Measurements from ENCODE around the gene TERC. TPM values are rescaled to one million over a fixed set of nuclear protein-coding genes. Genes with fewer than 3 reads are reported as not detected.

TERC gene
- 6.3 TPM for polyA plus RNA-seq (2013, experiment 1 of 2)
- polyA plus RNA-seq (2013, experiment 2 of 2), result 1.9 TPM

DNA sequence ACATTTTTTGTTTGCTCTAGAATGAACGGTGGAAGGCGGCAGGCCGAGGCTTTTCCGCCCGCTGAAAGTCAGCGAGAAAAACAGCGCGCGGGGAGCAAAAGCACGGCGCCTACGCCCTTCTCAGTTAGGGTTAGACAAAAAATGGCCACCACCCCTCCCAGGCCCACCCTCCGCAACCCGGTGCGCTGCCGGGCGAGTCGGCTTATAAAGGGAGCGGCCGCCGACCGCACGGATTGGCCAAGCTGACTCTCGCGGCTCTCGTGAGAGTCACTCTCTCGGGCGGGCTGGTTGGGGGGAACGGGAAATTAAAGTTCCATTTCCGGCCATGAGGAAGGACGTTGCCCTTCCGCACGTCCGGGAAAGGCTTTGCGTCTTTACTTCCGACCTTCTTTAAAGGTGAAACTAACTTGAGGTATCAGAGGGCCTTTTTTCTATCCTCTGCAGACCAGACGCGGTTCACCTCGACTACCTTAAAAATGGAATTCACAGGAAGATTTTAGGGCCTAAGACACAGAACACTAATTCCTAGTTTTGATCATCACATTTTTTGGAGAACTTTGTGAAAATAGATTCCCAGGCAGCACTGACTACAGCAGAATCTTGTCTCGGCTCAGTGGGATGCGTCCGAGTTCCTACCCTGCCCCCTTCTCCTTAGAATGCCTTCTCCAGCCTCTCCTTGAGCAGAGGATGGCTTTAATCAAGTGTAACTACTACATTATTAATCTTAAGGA lies at the start of gene TERC:
TSS of gene TERC (minus strand) at position 179 of the 731 bp plus-strand sequence.
- H3K4me1 ChIP-seq (ENCODE audit: control insufficient read depth, insufficient read depth, low read length, poor library complexity, severe bottlenecking), result no peaks in the 10 kb centered on the region
- WGBS, 2 experiments (ENCODE audit: insufficient coverage in 2 of 2), result 66 to 83% methylated on average over 39 to 40 of the region's 42 CpGs
- no peaks in the 10 kb centered on the region for H3K36me3 ChIP-seq (ENCODE audit: control insufficient read depth, insufficient read depth, low read length)
- H3K9me3 ChIP-seq (ENCODE audit: control insufficient read depth, low read length), result peaks cover 8% of the 10 kb centered on the region
- H3K4me3 ChIP-seq (ENCODE audit: extremely low read depth, insufficient read depth, low read length, poor library complexity, severe bottlenecking), result peak within 1 kb of the TSS; percentile 29
- H3K27ac ChIP-seq (ENCODE audit: low read depth, low read length, severe bottlenecking), result no peak within 1 kb of the TSS

DNA sequence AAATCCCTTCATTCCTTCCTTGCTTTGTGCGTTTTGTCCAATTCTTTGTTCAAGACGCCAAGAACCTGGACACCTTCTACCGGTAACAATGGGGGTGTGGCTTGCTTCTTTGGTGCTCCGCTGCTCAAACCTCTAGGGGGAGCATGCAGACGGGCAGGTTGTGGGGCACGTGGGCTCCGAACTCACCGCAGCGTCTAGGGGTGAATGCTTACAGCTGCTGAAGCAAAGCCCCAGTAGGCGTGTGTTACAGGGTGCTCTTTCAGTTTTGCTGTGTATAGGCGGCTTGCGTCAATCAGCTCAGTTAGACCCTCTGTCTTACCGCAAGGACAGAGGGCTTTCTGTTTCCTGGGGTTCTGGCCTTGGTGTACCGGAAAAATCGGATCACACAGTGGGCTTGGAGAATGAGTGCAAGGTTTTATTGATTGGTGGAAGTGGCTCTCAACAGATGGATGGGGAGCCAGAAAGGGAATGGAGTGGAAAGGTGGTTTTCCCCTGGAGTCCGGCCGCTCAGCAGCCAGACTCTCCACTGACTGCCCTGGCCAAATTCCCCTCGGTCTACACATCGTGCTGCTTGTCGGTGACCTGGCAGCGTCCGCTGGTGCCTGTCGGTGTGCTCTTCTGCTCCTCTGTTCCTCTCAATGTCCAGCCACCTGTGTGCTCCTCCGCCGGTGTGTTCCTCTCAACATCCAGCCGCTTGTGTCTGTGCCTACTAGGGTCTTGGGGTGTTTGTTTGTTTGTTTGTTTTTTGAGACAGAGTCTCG lies 49.1 kb upstream of the TERC start:
- 84 to 87% methylated on average over 22 of the region's 27 CpGs for WGBS, 2 experiments (ENCODE audit: insufficient coverage in 2 of 2)
- Histone ChIP-seq H3K27ac (ENCODE audit: low read depth, low read length, severe bottlenecking) (no peak overlapping the region), H3K4me1 (ENCODE audit: control insufficient read depth, insufficient read depth, low read length, poor library complexity, severe bottlenecking) (peaks cover 14% of the 10 kb centered on the region), H3K4me3 (ENCODE audit: extremely low read depth, insufficient read depth, low read length, poor library complexity, severe bottlenecking) (no peak overlapping the region), H3K36me3 (ENCODE audit: control insufficient read depth, insufficient read depth, low read length) (no peaks in the 10 kb centered on the region), H3K9me3 (ENCODE audit: control insufficient read depth, low read length) (peaks cover 13% of the 10 kb centered on the region)

DNA sequence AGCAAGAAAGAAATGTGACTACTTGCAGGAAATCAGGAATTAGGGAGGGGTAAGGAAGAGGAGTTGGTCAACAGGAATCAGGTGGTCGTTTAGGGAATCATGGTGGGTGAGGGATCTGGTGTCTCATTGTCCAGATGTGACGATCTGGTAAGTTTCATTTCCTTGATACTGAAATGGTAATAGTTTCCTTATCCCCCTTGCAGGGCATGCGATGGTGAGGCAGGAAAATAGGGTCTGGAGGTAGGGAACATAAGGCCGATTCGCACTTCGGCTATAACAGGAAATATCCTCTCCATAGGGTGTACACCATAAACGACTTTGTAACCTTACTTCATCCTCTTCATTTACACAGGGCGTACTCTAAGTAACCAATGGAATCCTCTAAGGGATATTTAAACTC lies 48.4 kb upstream of the TERC start:
- H3K4me3 ChIP-seq (ENCODE audit: extremely low read depth, insufficient read depth, low read length, poor library complexity, severe bottlenecking), result no peak overlapping the region
- H3K27ac ChIP-seq (ENCODE audit: low read depth, low read length, severe bottlenecking), result no peak overlapping the region
- no peaks in the 10 kb centered on the region for H3K36me3 ChIP-seq (ENCODE audit: control insufficient read depth, insufficient read depth, low read length)
- peaks cover 8% of the 10 kb centered on the region for H3K4me1 ChIP-seq (ENCODE audit: control insufficient read depth, insufficient read depth, low read length, poor library complexity, severe bottlenecking)
- H3K9me3 ChIP-seq (ENCODE audit: control insufficient read depth, low read length), result peaks cover 13% of the 10 kb centered on the region
- WGBS, 2 experiments (ENCODE audit: insufficient coverage in 2 of 2), result 78 to 90% methylated on average over 3 to 7 of the region's 8 CpGs

DNA sequence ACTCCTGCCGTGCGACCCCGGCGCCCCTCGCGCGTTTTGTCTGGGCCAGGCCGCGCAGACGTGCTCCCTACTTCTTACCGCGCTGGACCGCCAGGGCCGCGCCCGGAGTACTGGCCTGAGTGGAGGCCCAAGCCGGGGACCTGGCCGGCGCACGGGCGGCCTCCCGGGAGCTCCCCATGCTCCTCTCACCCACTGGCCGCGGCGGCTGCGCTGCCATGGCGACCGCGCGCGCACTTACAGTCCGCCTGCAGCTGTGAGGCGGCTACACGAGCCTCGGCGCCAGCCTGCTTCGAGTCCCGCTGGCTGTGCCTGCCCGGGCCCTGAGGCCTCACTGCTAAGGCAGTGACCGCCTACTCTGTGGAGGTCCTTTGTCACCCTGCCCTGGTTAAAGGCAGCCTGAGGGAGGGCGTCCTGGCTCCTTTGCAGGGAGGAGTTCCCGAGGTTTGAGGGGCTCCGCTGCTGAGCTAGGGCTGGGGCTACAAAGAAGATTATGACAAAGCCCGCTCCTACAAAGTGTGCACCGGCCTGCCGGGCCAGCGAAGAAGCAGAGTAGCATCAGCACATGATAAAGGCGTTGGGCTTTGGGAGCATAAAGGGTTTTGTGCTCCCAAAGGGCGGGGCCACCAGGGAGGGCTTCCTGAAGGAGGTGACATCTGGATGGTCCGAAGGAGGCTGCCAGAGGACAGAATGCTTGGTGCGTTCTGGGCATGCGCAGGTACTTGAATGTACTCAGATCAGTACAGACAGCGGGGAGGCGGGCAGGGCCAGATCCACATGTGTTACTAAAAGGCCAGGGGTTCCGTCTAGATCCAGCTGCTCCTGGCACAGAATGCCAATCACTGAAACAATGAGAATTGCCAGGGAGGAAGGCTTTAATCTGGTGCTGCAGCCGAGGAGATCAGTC lies 47.7 kb upstream of the TERC start, which contains the start of the genes LRRC34 and LRRIQ4:
TSS of gene LRRC34 (minus strand) at position 573 of the 904 bp plus-strand sequence. CDS start at position 217, 356 bp downstream.
TSS of gene LRRIQ4 (plus strand) at position 539 of the 904 bp plus-strand sequence. CDS start 9,052 bp downstream, outside the sequence.
- 23 to 32% methylated on average over 47 to 52 of the region's 56 CpGs for WGBS, 2 experiments (ENCODE audit: insufficient coverage in 2 of 2)
- peaks cover 6% of the 10 kb centered on the region for H3K4me1 ChIP-seq (ENCODE audit: control insufficient read depth, insufficient read depth, low read length, poor library complexity, severe bottlenecking)

DNA sequence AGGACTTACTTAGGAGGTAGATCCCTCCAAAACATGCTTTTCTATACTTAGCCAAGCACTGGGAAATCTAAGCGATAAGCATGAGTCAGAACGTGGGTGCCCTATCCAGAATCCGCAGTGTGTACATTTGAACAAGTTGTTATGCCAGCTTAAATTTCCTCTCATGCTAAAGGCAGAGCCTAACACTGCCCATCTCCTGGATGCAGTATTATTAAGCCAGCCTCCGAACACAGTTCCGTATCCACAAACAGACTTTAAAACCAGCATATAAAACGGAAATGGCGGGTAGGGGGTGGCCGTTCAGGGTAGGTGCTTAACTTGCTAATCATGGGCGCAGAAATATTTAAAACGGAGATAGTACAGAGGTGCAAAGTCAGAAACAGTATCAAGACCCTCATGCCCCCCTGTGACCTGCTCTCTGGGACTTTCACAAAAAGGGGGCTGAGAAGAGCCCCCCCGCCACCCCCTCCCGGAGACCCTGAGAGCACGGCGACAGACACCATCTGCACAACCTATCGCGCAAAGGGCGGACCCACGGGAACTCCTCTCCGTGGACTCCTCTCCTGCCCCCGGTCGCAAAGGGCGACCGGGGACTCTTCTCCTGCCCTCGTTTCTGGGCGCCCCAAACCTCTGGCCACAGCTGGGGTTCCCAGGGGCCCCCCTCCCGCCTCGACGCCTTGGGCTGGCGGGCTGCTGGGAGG lies 46.9 kb upstream of the TERC start:
- Histone ChIP-seq H3K4me1 (ENCODE audit: control insufficient read depth, insufficient read depth, low read length, poor library complexity, severe bottlenecking) (peaks cover 6% of the 10 kb centered on the region), H3K27ac (ENCODE audit: low read depth, low read length, severe bottlenecking) (peak overlapping the region; percentile 62), H3K4me3 (ENCODE audit: extremely low read depth, insufficient read depth, low read length, poor library complexity, severe bottlenecking) (peak overlapping the region; percentile 40), H3K9me3 (ENCODE audit: control insufficient read depth, low read length) (peaks cover 13% of the 10 kb centered on the region), H3K36me3 (ENCODE audit: control insufficient read depth, insufficient read depth, low read length) (no peaks in the 10 kb centered on the region)
- 57 to 65% methylated on average over 19 to 22 of the region's 29 CpGs for WGBS, 2 experiments (ENCODE audit: insufficient coverage in 2 of 2)

More for the DNA sequence above, 47.7 kb upstream of the TERC start, which contains the start of the genes LRRC34 and LRRIQ4:
- Histone ChIP-seq H3K4me3 (ENCODE audit: extremely low read depth, insufficient read depth, low read length, poor library complexity, severe bottlenecking) (peak within 1 kb of the TSS; percentile 40), H3K27ac (ENCODE audit: low read depth, low read length, severe bottlenecking) (peak within 1 kb of the TSS; percentile 62), H3K36me3 (ENCODE audit: control insufficient read depth, insufficient read depth, low read length) (no peaks in the 10 kb centered on the region), H3K9me3 (ENCODE audit: control insufficient read depth, low read length) (peaks cover 13% of the 10 kb centered on the region)

DNA sequence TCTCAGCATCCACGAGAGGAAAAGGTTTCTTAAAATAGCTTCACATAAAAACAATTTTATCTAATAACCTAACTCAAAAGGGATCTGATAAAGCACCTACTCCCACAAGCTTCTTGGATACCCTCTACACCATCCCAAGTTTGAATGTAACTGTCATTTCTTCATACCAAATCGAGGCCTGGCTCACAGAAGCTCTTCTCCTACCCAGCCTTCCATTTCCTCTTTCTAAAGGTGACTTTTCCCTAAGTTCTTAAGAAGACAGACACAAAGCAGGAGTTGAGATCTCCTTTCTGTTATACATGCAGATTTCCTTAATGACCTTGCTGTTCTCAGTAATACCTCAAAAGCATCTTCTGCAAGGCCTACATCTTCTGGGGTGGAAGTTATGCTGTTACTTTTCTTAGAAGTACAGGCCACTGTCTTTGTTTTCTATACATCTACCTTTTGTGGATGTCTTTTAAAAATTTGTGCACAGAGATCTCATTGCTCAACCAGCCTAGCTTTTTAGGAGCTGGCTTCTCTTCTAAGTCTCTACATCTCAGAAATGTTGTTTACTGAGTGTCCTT lies 44.5 kb upstream of the TERC start:
- WGBS, 2 experiments (ENCODE audit: insufficient coverage in 2 of 2), result 81 to 83% methylated on average over 1 to 2 of the region's 2 CpGs
- Histone ChIP-seq H3K4me1 (ENCODE audit: control insufficient read depth, insufficient read depth, low read length, poor library complexity, severe bottlenecking) (peaks cover 6% of the 10 kb centered on the region), H3K36me3 (ENCODE audit: control insufficient read depth, insufficient read depth, low read length) (no peaks in the 10 kb centered on the region)

DNA sequence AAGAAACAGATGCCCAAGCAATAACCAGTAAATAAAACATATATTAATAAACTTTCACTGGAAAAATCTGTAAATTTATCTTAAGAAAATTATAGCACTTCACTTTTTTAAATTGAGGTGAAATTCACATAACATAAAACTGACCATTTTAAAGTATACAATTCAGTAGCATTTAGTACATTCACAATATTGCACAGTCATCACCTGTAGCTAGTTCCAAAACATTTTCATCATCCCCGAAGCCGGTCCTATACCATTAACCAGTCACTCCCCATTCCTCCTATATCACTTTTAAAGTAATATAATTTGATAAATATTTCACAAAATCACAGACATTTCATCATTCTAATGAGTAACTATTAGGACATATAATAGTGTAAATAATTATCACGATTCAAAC lies 39.8 kb upstream of the TERC start:
- no CpG with 5 or more reads among the region's 3 CpGs for WGBS, 2 experiments (ENCODE audit: insufficient coverage in 2 of 2)
- Histone ChIP-seq H3K27ac (ENCODE audit: low read depth, low read length, severe bottlenecking) (no peak overlapping the region), H3K4me1 (ENCODE audit: control insufficient read depth, insufficient read depth, low read length, poor library complexity, severe bottlenecking) (no peaks in the 10 kb centered on the region), H3K9me3 (ENCODE audit: control insufficient read depth, low read length) (no peaks in the 10 kb centered on the region), H3K36me3 (ENCODE audit: control insufficient read depth, insufficient read depth, low read length) (no peaks in the 10 kb centered on the region), H3K4me3 (ENCODE audit: extremely low read depth, insufficient read depth, low read length, poor library complexity, severe bottlenecking) (no peak overlapping the region)

More for the DNA sequence above, 44.5 kb upstream of the TERC start:
- H3K27ac ChIP-seq (ENCODE audit: low read depth, low read length, severe bottlenecking), result no peak overlapping the region
- no peak overlapping the region for H3K4me3 ChIP-seq (ENCODE audit: extremely low read depth, insufficient read depth, low read length, poor library complexity, severe bottlenecking)
- H3K9me3 ChIP-seq (ENCODE audit: control insufficient read depth, low read length), result peaks cover 5% of the 10 kb centered on the region

DNA sequence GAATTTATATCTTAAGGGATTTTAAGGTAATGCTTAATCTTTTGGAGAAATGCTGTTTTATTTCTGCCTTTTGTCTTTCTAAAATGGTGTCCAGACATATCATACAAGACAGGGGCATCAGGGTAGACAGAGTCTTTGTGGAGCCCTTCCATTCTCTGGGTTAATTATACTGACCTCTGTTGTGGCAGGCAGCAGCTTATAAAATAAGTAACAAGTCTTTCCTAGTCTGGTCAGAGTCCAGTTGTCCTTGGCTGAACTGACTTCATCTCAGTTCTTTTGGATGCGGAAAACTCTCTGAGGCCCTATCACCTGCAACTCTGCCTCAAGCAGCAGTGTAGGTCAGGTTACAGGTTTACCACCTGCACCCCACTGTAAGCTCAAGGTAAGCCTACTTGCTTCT lies 27.5 kb upstream of the TERC start:
- Histone ChIP-seq H3K9me3 (ENCODE audit: control insufficient read depth, low read length) (no peaks in the 10 kb centered on the region), H3K36me3 (ENCODE audit: control insufficient read depth, insufficient read depth, low read length) (peaks cover 24% of the 10 kb centered on the region), H3K4me3 (ENCODE audit: extremely low read depth, insufficient read depth, low read length, poor library complexity, severe bottlenecking) (no peak overlapping the region), H3K27ac (ENCODE audit: low read depth, low read length, severe bottlenecking) (no peak overlapping the region), H3K4me1 (ENCODE audit: control insufficient read depth, insufficient read depth, low read length, poor library complexity, severe bottlenecking) (no peaks in the 10 kb centered on the region)
- WGBS, 2 experiments (ENCODE audit: insufficient coverage in 2 of 2), result 80 to 91% methylated on average over 1 of the region's 1 CpG

DNA sequence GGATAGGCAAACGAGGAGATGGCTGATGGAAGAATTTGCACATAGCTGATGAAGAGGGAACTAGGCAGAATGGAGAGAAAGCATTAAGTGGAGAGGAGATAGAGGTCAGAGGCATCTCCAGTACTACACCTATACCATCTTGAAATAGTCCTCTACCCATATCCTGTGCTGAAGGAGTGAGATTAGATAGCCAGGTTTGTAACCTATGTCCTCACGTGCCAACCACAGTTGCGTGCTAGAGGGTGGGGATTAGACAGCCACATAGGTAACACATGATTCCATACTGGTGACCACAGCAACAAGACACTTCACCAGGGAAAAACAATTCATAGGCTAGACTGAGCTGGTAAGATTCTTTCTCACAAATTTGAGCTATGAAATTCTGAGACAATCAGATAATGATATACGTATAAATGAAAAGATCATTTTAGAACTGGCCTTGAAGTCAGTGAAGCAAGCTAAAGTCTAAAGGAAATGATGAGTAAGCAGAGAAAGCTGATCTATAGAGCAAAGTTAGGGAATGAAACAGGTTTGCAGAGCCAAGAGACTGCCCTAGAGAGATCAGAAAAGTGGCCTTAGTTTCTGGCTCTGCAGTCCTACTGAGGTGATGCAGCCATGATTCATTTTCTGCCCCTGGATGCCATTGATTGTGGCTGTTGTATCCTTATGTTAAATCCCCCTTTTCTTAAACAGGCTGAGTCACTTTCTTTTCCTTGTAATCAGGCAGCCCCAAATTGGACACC lies 26.0 kb upstream of the TERC start:
- WGBS, 2 experiments (ENCODE audit: insufficient coverage in 2 of 2), result 86 to 100% methylated on average over 1 to 2 of the region's 4 CpGs
- H3K9me3 ChIP-seq (ENCODE audit: control insufficient read depth, low read length), result no peaks in the 10 kb centered on the region
- H3K36me3 ChIP-seq (ENCODE audit: control insufficient read depth, insufficient read depth, low read length), result peaks cover 36% of the 10 kb centered on the region

More for the DNA sequence above, 26.0 kb upstream of the TERC start:
- H3K4me1 ChIP-seq (ENCODE audit: control insufficient read depth, insufficient read depth, low read length, poor library complexity, severe bottlenecking), result no peaks in the 10 kb centered on the region
- no peak overlapping the region for H3K27ac ChIP-seq (ENCODE audit: low read depth, low read length, severe bottlenecking)
- no peak overlapping the region for H3K4me3 ChIP-seq (ENCODE audit: extremely low read depth, insufficient read depth, low read length, poor library complexity, severe bottlenecking)

Data from mesodermal cell (in vitro differentiated cells).